AG04449 (cell line): ENCODE results near the gene PDF.
"Not testable (repeated sequence)": the region's sequence is repeated elsewhere in the genome, so short reads cannot be mapped to it uniquely, and the experiment has no call there.

ENCODE experiments used
- CTCF ChIA-PET: fragments of 350-600 bp; formaldehyde crosslinking; extraction: SDS; loops from one replicate; lab custom pipeline; 2021; ENCODE audit warnings: antibody characterized with exemption; lab: Yijun Ruan, JAX
- POLR2A ChIA-PET: fragments of 400-600, 350-600 bp; formaldehyde crosslinking; extraction: SDS; loops from one replicate; lab custom pipeline; 2020; ENCODE audit warnings: antibody characterized with exemption, inconsistent platforms; lab: Yijun Ruan, JAX
- DNase-seq: peaks from one replicate; pipeline ENCODE4 v3.0.0-alpha.2; 2010; ENCODE audit warnings: low read depth, low spot score
- H3K4me3 ChIP-seq: 2 replicates; pipeline ENCODE4 v1.5.1; 2011; ENCODE audit warnings: low read depth, mild to moderate bottlenecking, control low read depth, low read length
- TF ChIP-seq, protein P1 (sequence below): IDR thresholded peaks from one replicate; pipeline ENCODE4 v1.5.1; 2011; ENCODE audit warnings: mild to moderate bottlenecking, moderate library complexity, low read length, control low read depth, inconsistent platforms; ENCODE audit not compliant: insufficient read depth; ENCODE audit errors: missing control alignments

The PDF gene

DNA sequence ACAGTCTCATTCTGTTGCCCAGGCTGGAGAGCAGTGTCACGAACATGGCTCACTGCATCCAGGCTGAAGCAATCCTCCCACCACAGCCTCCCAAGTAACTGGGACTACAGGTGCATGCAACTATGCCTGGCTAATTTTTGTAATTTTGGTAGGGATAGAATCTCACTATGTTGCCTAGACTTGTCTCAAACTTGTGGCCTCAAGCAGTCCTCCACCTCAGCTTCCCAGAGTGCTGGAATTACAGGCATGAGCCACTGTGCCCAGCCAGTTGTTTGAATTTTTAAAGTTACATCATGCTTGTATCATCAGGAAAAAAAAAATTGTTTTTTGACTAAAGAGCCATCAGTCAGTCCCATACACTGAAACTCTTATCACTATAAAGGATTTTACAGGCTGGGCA lies 36.3 kb downstream of the PDF start:
- TF ChIP-seq, protein P1, sequence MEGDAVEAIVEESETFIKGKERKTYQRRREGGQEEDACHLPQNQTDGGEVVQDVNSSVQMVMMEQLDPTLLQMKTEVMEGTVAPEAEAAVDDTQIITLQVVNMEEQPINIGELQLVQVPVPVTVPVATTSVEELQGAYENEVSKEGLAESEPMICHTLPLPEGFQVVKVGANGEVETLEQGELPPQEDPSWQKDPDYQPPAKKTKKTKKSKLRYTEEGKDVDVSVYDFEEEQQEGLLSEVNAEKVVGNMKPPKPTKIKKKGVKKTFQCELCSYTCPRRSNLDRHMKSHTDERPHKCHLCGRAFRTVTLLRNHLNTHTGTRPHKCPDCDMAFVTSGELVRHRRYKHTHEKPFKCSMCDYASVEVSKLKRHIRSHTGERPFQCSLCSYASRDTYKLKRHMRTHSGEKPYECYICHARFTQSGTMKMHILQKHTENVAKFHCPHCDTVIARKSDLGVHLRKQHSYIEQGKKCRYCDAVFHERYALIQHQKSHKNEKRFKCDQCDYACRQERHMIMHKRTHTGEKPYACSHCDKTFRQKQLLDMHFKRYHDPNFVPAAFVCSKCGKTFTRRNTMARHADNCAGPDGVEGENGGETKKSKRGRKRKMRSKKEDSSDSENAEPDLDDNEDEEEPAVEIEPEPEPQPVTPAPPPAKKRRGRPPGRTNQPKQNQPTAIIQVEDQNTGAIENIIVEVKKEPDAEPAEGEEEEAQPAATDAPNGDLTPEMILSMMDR = no peak
- ChIA-PET POLR2A (no interaction called here), CTCF (interaction anchor here (2.4 kb wide), 1 partner anchor 144 kb away, joined by 8 read pairs; no protein-coding TSS in a partner anchor)
- DNase-seq = no peak
- no peak overlapping the region for H3K4me3 ChIP-seq

DNA sequence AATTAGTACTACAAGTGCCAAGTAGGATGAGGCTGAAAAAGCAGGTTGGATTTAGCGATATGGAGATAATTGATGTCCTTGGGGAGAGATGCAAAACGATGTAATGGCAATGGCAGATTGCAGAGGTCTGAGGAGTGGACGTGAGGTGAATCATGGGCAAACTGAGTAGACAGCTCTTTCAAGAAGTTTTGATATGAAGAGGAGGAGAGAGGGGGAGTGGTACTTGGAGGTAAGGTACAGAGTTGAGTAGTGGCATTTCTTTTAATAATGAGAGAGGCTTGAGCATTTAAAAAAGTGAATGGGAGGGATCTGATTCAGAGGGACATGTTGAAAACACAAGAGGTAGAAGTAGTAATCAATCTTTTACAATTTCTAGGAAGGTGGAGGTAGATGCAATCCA lies 37.0 kb downstream of the PDF start:
- DNase-seq = no peak
- no peak overlapping the region for H3K4me3 ChIP-seq
- CTCF ChIA-PET = interaction anchor here (1.1 kb wide), 1 partner anchor 143 kb away, joined by 7 read pairs; no protein-coding TSS in a partner anchor
- TF ChIP-seq, protein P1 = no peak
- POLR2A ChIA-PET = no interaction called here

DNA sequence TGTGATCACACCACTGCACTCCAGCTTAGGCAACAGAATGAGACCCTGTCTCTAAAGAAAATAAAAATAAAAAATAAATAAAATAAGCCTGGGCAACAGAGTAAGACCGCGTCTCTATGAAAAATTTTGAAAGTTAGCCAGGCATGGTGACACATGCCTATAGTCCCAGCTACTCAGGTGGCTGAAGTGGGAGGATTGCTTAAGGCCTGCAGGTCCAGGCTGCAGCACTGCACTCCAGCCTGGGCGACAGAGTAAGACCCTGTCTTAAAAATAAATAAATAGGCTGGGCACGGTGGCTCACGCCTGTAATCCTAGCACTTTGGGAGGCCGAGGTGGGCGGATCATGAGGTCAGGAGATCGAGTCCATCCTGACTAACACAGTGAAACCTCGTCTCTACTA lies 38.7 kb downstream of the PDF start:
- POLR2A ChIA-PET, H3K4me3 ChIP-seq, DNase-seq: not testable (repeated sequence)
- CTCF ChIA-PET = interaction anchor here (0.7 to 1.5 kb wide), 4 partner anchors 19 to 139 kb away, joined by 3 to 5 read pairs (median 3); partner anchors contain the start of gene SNTB2

DNA sequence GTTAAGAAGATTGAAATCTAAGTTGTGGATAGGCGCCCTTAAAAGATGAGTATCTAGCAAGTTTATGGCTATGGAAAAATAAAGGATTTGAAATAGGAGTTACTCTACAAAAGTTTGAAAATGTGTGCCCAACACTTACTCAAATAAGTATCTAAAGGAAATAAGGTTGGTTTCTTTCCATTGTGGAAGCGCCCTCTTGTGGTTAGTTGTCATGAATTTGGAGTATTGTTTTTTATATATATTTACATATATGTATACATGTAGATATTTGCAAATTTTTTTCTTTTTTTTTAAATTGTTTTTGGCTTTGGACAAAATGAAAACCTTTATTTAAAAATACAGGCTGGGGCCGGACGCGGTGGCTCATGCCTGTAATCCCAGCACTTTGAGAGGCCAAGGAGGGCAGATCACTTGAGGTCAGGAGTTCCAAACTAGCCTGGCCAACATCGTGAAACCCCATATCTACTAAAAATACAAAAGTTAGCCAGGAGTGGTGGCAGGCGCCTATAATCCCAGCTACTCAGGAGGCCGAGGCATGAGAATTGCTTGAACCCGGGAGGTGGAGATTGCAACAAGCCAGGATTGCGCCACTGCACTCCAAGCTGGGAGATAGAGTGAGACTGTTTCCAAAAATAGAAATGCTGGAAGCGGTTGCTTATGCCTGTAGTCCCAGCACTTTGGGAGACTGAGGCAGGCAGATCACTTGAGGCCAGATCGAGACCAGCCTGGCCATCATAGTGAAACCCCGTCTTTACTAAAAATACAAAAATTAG lies 43.3 kb downstream of the PDF start:
- no peak overlapping the region for H3K4me3 ChIP-seq
- CTCF ChIA-PET = interaction anchor here (0.6 to 8.2 kb wide), 26 partner anchors 9 to 385 kb away, joined by 3 to 201 read pairs (median 4); partner anchors contain the start of genes CHTF8, SNTB2 and UTP4
- TF ChIP-seq, protein P1 = peak; percentile 13
- POLR2A ChIA-PET = no interaction called here
- no peak for DNase-seq

DNA sequence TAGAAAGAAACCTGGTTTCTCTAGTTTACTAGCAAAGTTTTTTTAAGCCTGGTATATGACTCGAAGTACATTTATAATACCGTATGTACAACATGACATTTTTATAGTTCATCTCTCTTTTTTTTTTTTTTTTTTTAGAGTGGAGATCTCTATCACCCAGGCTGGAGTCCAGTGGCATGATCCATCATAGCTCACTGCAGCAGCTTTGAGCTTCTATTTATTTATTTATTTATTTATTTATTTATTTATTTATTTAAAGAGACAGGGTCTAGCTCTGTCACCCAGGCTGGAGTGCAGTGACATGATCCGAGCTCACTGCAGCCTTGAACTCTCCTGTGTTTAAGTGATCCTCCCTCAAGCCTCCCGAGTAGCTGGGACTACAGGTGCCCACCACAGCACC lies 45.1 kb downstream of the PDF start:
- CTCF ChIA-PET = interaction anchor here (0.7 to 8.2 kb wide), 16 partner anchors 9 to 135 kb away, joined by 3 to 201 read pairs (median 6); partner anchors contain the start of gene SNTB2
- TF ChIP-seq, protein P1 = no peak
- POLR2A ChIA-PET = no interaction called here
- no peak overlapping the region for H3K4me3 ChIP-seq
- no peak for DNase-seq

DNA sequence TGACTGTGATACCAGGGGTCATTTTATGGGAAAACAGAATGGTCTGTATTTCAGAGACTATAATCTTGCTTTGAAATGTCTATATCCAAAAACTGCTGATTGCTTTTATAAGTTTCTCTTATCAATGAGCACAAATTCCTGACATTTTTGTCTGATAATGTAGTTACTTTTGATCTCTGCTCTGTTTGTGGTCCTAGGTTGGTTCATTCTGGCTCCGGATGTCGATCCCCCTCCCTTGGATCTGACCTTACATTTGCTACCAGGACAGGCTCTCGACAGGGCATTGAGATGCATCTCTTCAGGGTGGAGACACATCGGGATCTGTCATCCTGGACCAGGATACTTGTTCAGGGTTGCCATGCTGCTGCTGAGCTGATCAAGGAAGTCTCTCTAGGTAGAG lies 46.5 kb downstream of the PDF start:
- CTCF ChIA-PET = interaction anchor here (1.0 to 8.2 kb wide), 6 partner anchors 96 to 133 kb away, joined by 3 to 201 read pairs (median 4); partner anchors contain the start of gene SNTB2
- no peak for DNase-seq
- POLR2A ChIA-PET = no interaction called here
- no peak overlapping the region for H3K4me3 ChIP-seq
- TF ChIP-seq, protein P1 = no peak
